ENCODE results near the gene GFER. TPM values are rescaled to one million over a fixed set of nuclear protein-coding genes. Genes with fewer than 3 reads are reported as not detected.
A peak's percentile ranks its signal among the peaks of the same experiment; 100 is the strongest.

Gene GFER
- total RNA-seq, 2 donors from 2014 or later: 40.3 to 45.5 TPM

DNA sequence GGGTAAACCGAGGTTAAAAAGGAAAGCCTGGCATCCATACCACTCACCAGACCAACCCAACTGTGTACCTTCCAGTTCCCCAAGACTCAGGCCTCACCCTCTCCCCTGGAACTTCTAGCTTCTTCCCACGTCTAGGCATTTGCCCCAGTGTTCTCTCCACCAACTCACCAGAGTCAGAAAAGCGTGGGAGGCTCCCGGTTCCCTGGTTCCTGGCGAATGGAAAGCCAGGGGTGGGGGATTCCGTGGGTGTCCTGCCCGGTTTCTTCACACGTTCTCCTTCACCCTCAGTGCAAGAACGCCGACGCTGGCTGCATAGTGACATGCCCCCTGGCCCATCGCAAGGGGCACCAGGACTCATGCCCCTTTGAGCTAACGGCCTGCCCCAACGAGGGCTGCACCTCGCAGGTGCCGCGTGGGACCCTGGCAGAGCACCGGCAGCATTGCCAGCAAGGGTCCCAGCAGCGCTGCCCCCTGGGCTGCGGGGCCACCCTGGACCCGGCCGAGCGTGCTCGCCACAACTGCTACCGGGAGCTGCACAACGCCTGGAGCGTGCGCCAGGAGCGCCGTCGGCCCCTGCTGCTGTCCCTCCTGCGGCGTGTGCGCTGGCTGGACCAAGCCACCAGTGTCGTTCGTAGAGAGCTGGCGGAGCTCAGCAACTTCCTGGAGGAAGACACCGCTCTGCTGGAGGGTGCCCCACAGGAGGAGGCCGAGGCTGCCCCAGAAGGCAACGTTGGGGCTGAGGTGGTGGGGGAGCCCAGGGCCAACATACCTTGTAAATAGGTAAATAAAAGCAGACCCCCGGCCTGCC is 15.6 kb upstream of the GFER start:
- Histone ChIP-seq H3K36me3 (ENCODE audit: control insufficient read depth, insufficient read depth, low read length) (peaks cover 8% of the 10 kb centered on the region), H3K4me3 (ENCODE audit: low read length) (no peak overlapping the region), H3K27ac (ENCODE audit: low read depth, low read length) (no peak overlapping the region), H3K9me3 (ENCODE audit: control insufficient read depth, low read length) (no peaks in the 10 kb centered on the region), H3K4me1 (ENCODE audit: control insufficient read depth, insufficient read depth, low read length) (peaks cover 2% of the 10 kb centered on the region), H3K9ac (ENCODE audit: extremely low read depth, low read length, poor library complexity, severe bottlenecking) (no peak overlapping the region), H3K27me3 (ENCODE audit: control insufficient read depth, insufficient read depth, low read length, poor library complexity, severe bottlenecking) (no peaks in the 10 kb centered on the region)
- Mint-ChIP-seq H3K4me3 (no peak overlapping the region), H3K27me3 (ENCODE audit: insufficient read depth) (no peaks in the 10 kb centered on the region), H3K4me1 (peaks cover 16% of the 10 kb centered on the region), H3K9me3 (no peaks in the 10 kb centered on the region), H3K27ac (no peak overlapping the region), H3K36me3 (ENCODE audit: low read depth) (peaks cover 9% of the 10 kb centered on the region)
- no peak for TF ChIP-seq CTCF (conservative IDR thresholded peaks at IDR 0.05)
- DNase-seq: no peak
- WGBS, 2 experiments (ENCODE audit: insufficient coverage in 1 of 2, insufficient read length in 1 of 2): 92 to 95% methylated on average over 30 to 41 of the region's 41 CpGs

GRCh38 chr16:1971796-1972489 is 12.1 kb upstream of the GFER start, which contains the start of gene TBL3:
Gene TBL3 (plus strand): TSS chr16:1972053. CDS start chr16:1972165, 112 bp downstream.
- Histone ChIP-seq H3K9ac (ENCODE audit: extremely low read depth, low read length, poor library complexity, severe bottlenecking) (peak within 1 kb of the TSS; percentile 73), H3K36me3 (ENCODE audit: control insufficient read depth, insufficient read depth, low read length) (peaks cover 13% of the 10 kb centered on the region), H3K4me3 (ENCODE audit: low read length) (peak within 1 kb of the TSS; percentile 90), H3K27ac (ENCODE audit: low read depth, low read length) (peak within 1 kb of the TSS; percentile 49), H3K4me1 (ENCODE audit: control insufficient read depth, insufficient read depth, low read length) (no peaks in the 10 kb centered on the region), H3K9me3 (ENCODE audit: control insufficient read depth, low read length) (no peaks in the 10 kb centered on the region), H3K27me3 (ENCODE audit: control insufficient read depth, insufficient read depth, low read length, poor library complexity, severe bottlenecking) (no peaks in the 10 kb centered on the region)
- peak within 1 kb of the TSS; percentile 93 for H3K27ac Mint-ChIP-seq
- H3K27me3 Mint-ChIP-seq (ENCODE audit: insufficient read depth): no peaks in the 10 kb centered on the region
- peaks cover 13% of the 10 kb centered on the region for H3K36me3 Mint-ChIP-seq (ENCODE audit: low read depth)
- DNase-seq: peak; percentile 98
- TF ChIP-seq CTCF (conservative IDR thresholded peaks at IDR 0.05): no peak
- H3K4me3 Mint-ChIP-seq: peak within 1 kb of the TSS; percentile 92
- no peaks in the 10 kb centered on the region for H3K9me3 Mint-ChIP-seq
- H3K4me1 Mint-ChIP-seq: peaks cover 8% of the 10 kb centered on the region
- WGBS, 2 experiments (ENCODE audit: insufficient coverage in 1 of 2, insufficient read length in 1 of 2): 0 to 1% methylated on average over 24 to 78 of the region's 78 CpGs

DNA sequence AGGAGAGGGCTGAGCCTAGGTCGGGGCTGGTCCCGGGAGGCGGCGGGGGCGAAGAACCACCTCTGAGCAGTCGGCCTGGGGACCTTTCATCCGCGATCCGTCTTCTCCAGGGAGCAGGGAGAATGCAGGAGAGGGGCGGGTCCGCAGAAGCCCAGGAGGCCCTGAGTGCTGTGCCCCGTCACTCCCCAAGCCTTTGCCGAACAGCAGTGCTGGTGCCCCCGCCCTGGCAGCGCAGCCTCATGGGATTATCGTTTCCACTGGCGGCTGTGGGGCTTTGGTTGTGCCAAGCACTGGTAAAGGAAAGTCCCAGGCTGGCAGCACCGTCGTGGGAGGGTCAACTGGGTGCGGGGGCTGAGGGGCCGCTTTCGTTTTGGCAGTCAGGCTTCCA is 11.5 kb upstream of the GFER start:
- peak overlapping the region; percentile 92 for H3K4me3 Mint-ChIP-seq
- H3K27ac ChIP-seq (ENCODE audit: low read depth, low read length): peak overlapping the region; percentile 49
- peaks cover 16% of the 10 kb centered on the region for H3K36me3 ChIP-seq (ENCODE audit: control insufficient read depth, insufficient read depth, low read length)
- H3K4me3 ChIP-seq (ENCODE audit: low read length): peak overlapping the region; percentile 90
- TF ChIP-seq CTCF (conservative IDR thresholded peaks at IDR 0.05): no peak
- no peaks in the 10 kb centered on the region for H3K9me3 ChIP-seq (ENCODE audit: control insufficient read depth, low read length)
- H3K4me1 ChIP-seq (ENCODE audit: control insufficient read depth, insufficient read depth, low read length): no peaks in the 10 kb centered on the region
- peaks cover 13% of the 10 kb centered on the region for H3K36me3 Mint-ChIP-seq (ENCODE audit: low read depth)
- peak overlapping the region; percentile 93 for H3K27ac Mint-ChIP-seq
- H3K27me3 Mint-ChIP-seq (ENCODE audit: insufficient read depth): no peaks in the 10 kb centered on the region
- peak overlapping the region; percentile 73 for H3K9ac ChIP-seq (ENCODE audit: extremely low read depth, low read length, poor library complexity, severe bottlenecking)
- no peak for DNase-seq
- 4 to 5% methylated on average over 16 to 22 of the region's 22 CpGs for WGBS, 2 experiments (ENCODE audit: insufficient coverage in 1 of 2, insufficient read length in 1 of 2)
- no peaks in the 10 kb centered on the region for H3K27me3 ChIP-seq (ENCODE audit: control insufficient read depth, insufficient read depth, low read length, poor library complexity, severe bottlenecking)
- H3K9me3 Mint-ChIP-seq: no peaks in the 10 kb centered on the region
- H3K4me1 Mint-ChIP-seq: peaks cover 8% of the 10 kb centered on the region

Measured in endodermal cell (in vitro differentiated cells).